Measurements from ENCODE around the gene PACRG.

PACRG gene

GRCh38 chr6:163343609-163344008 lies 615.8 kb downstream of the PACRG start:
- DNase-seq = no peak

- DNase-seq = no peak
Observed at GRCh38 chr6:163344411-163344810, 616.6 kb downstream of the PACRG start.

- no peak for DNase-seq
Observed at GRCh38 chr6:163345931-163346330, 618.2 kb downstream of the PACRG start.

GRCh38 chr6:163346497-163346961 lies 618.8 kb downstream of the PACRG start:
- no peak for DNase-seq

GRCh38 chr6:163347021-163347446 lies 619.3 kb downstream of the PACRG start:
- no peak for DNase-seq

- DNase-seq = no peak
Observed at GRCh38 chr6:163348789-163349680, 621.3 kb downstream of the PACRG start.

GRCh38 chr6:163349696-163350095 lies 621.9 kb downstream of the PACRG start:
- DNase-seq = no peak

GRCh38 chr6:163351013-163351412 lies 623.2 kb downstream of the PACRG start:
- no peak for DNase-seq

GRCh38 chr6:163352011-163352685 lies 624.4 kb downstream of the PACRG start:
- no peak for DNase-seq

GRCh38 chr6:163352966-163353365 lies 625.2 kb downstream of the PACRG start:
- DNase-seq = no peak

- DNase-seq = no peak
Observed at GRCh38 chr6:163354085-163354484, 626.3 kb downstream of the PACRG start.

- no peak for DNase-seq
Observed at GRCh38 chr6:163354761-163355425, 627.1 kb downstream of the PACRG start.

- no peak for DNase-seq
Observed at GRCh38 chr6:163355426-163355991, 627.7 kb downstream of the PACRG start.

GRCh38 chr6:163356324-163356723 lies 628.5 kb downstream of the PACRG start:
- no peak for DNase-seq

GRCh38 chr6:163356743-163357142 lies 629.0 kb downstream of the PACRG start:
- DNase-seq = no peak

- no peak for DNase-seq
Observed at GRCh38 chr6:163364641-163365040, 636.9 kb downstream of the PACRG start.

Measured in CD4-positive, alpha-beta T cell treated with Interleukin-4 for 4 hours (primary cell).